CD4-positive, alpha-beta T cell treated with Interleukin-17A for 4 hours (primary cell): ENCODE data around the gene CCRL2.
"Not testable (repeated sequence)": the region's sequence is repeated elsewhere in the genome, so short reads cannot be mapped to it uniquely, and the experiment has no call there.

Experiments
- DNase-seq: peaks from one replicate; pipeline ENCODE4 v3.0.0-alpha.2; 2020; ENCODE audit warnings: mixed read lengths

The CCRL2 gene

GRCh38 chr3:46380471-46381221 is 26.4 kb upstream of the CCRL2 start:
- DNase-seq, result no peak

- DNase-seq, result no peak
Measured at GRCh38 chr3:46381625-46382024, 25.4 kb upstream of the CCRL2 start.

GRCh38 chr3:46383211-46383950 is 23.7 kb upstream of the CCRL2 start:
- DNase-seq, result no peak

- no peak for DNase-seq
Measured at GRCh38 chr3:46383951-46384330, 23.1 kb upstream of the CCRL2 start.

GRCh38 chr3:46386205-46386604 is 20.9 kb upstream of the CCRL2 start:
- DNase-seq, result no peak

GRCh38 chr3:46388847-46389246 is 18.2 kb upstream of the CCRL2 start:
- DNase-seq, result not testable (repeated sequence)

GRCh38 chr3:46389306-46389705 is 17.8 kb upstream of the CCRL2 start:
- DNase-seq, result no peak

- not testable (repeated sequence) for DNase-seq
Measured at GRCh38 chr3:46391526-46391925, 15.5 kb upstream of the CCRL2 start.

- DNase-seq, result no peak
Measured at GRCh38 chr3:46393011-46393410, 14.0 kb upstream of the CCRL2 start.

GRCh38 chr3:46393554-46394434 is 13.3 kb upstream of the CCRL2 start:
- DNase-seq, result no peak

GRCh38 chr3:46395210-46395661 is 11.8 kb upstream of the CCRL2 start:
- DNase-seq, result no peak

- no peak for DNase-seq
Measured at GRCh38 chr3:46395766-46396530, 11.1 kb upstream of the CCRL2 start.

GRCh38 chr3:46397111-46397510 is 9.9 kb upstream of the CCRL2 start:
- DNase-seq, result no peak

GRCh38 chr3:46398186-46398955 is 8.7 kb upstream of the CCRL2 start:
- no peak for DNase-seq

- DNase-seq, result no peak
Measured at GRCh38 chr3:46399098-46399497, 8.0 kb upstream of the CCRL2 start.

- no peak for DNase-seq
Measured at GRCh38 chr3:46399557-46399956, 7.5 kb upstream of the CCRL2 start.

- DNase-seq, result no peak
Measured at GRCh38 chr3:46400000-46400734, 6.9 kb upstream of the CCRL2 start.

- no peak for DNase-seq
Measured at GRCh38 chr3:46400846-46401245, 6.2 kb upstream of the CCRL2 start.

GRCh38 chr3:46401579-46401978 is 5.5 kb upstream of the CCRL2 start:
- DNase-seq, result no peak

GRCh38 chr3:46402902-46403301 is 4.2 kb upstream of the CCRL2 start:
- DNase-seq, result not testable (repeated sequence)
